HG03045 (cell line): ENCODE data around the gene GFOD2.

Experiments used
- ATAC-seq: cut with Tn5 transposase; IDR thresholded peaks from one replicate; pipeline ENCODE4 v1.9.1; 2021; ENCODE audit warnings: mild to moderate bottlenecking, moderate library complexity; ENCODE audit not compliant: unreplicated experiment

GFOD2 gene

GRCh38 chr16:67660564-67661028, 58.5 kb downstream of the GFOD2 start, which contains the start of gene PARD6A:
Gene PARD6A, plus strand, starts transcription at chr16:67660960. Its CDS starts 79 bp downstream, at chr16:67661039.
- ATAC-seq = peak; percentile 67

- ATAC-seq = peak; percentile 57
These were observed 59.2 kb downstream of the GFOD2 start, which contains the start of gene ACD for GRCh38 chr16:67659675-67660563. Gene ACD, minus strand, starts transcription at chr16:67660260. Its CDS starts 40 bp downstream, at chr16:67660220.

DNA sequence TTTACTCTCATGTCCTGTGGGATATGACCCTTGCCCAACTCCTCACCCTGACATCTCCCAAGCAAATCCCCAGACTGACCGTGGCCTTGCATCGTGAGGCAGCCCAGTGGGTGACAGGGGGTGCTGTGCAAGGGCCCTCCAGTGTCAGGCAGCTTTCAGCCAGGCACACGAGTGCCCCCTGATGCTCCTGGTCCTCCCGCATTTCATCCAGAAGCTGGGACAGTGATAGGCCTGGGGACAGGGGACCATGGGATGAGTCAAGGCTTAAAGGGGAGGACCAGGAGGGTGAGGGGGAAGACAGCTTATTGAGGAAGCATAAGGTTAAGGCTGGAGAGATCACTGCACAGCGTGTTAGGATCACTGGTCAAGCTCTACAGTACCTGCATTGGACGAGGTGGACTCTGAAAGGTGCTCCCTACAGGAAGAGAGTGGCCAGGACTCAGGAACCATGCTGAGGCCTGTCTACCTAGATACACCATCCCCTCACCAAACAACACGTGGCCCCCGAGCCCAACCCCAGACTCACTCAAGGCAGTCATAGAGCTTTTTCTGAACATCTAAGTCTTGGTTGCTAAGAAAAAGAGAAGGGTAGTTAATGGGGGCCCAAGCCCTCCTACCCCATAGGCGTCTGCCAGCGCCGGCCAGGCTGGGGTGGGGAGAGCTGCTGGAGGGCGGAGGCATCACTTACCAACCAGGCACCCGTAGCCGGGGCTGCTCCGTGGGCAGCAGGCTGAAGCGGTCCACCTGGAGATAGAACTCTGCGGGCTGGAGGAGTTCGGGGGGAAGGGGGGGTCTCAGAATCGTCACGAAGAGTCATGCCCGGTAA, 60.1 kb downstream of the GFOD2 start:
- no peak for ATAC-seq

GRCh38 chr16:67657751-67658518, 61.2 kb downstream of the GFOD2 start:
- no peak for ATAC-seq

- no peak for ATAC-seq
These were observed 62.0 kb downstream of the GFOD2 start for GRCh38 chr16:67657017-67657608.

DNA sequence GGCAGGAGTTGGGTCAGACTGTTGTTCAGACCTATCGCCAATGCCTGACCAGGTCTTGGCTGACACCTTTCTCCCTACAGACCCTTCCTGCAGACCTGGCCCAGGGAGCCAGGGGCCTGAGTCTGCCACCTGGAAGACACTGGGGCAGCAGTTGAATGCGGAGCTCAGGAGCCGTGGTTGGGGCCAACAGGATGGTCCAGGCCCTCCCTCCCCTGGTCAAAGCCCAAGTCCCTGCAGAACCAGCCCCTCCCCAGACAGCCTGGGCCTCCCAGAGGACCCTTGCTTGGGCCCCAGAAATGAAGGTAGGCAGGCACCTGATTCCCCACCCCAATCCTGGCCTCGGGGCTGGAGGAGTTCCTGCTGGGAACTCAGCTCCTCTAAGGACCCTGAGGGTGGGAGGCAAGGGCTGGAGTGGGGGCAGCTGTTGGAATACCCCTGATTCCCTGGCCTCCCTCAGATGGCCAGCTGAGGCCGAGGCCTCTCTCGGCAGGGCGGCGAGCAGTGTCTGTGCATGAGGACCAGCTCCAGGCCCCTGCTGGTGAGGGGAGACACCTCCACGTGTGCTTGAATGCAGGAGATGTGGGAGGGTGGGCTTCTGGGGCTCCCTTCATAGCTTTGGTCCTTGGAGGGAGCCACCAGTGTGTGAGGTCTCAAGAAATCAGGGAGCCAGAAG, 62.6 kb downstream of the GFOD2 start:
- no peak for ATAC-seq

GRCh38 chr16:67655363-67655762, 63.8 kb downstream of the GFOD2 start:
- no peak for ATAC-seq

DNA sequence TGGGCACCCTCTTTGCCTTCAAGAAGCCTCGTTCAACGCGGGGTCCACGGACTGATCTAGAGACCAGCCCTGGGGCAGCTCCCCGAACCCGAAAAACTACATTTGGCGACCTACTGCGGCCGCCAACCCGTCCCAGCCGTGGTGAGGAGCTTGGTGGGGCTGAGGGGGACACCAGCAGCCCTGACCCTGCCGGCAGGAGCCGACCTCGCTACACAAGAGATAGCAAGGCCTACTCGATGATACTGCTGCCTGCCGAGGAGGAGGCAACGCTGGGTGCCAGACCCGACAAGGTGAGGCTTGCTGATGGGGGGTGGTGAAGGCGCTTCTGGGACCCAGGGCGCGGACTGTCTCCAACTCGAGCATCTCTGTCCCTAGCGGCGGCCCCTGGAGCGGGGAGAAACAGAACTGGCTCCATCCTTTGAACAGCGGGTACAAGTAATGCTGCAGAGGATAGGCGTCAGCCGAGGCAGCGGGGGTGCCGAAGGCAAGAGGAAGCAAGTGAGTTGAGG, 64.7 kb downstream of the GFOD2 start:
- no peak for ATAC-seq

DNA sequence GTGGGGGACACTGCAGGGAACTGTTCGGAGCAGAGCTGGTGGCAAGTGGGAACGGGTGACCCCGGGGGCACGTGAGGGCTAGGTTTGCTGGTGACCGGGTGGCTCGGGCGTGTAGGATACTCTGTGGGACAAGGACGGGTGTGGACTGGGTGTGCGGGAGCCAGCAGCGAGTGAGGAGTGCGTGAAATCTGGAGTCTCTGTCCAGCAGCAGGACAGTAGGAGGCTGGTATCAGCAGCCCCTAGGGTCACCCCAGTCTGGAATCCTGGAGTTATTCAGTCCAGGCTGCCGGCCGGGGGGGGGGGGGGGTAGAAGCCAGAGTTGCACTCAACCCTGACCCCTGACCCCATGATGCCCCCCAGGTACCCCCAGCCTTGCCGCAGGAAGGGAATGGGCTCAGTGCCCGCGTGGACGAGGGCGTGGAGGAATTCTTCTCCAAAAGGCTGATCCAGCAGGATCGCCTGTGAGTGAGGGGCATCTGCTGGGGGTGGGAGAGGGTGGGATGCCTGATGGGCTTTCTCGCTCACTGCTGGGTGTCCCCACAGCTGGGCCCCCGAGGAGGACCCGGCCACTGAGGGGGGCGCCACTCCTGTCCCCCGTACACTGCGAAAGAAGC, 65.2 kb downstream of the GFOD2 start:
- no peak for ATAC-seq

GRCh38 chr16:67653128-67653788, 65.9 kb downstream of the GFOD2 start:
- ATAC-seq = no peak

GRCh38 chr16:67652578-67653127, 66.5 kb downstream of the GFOD2 start:
- ATAC-seq = no peak

DNA sequence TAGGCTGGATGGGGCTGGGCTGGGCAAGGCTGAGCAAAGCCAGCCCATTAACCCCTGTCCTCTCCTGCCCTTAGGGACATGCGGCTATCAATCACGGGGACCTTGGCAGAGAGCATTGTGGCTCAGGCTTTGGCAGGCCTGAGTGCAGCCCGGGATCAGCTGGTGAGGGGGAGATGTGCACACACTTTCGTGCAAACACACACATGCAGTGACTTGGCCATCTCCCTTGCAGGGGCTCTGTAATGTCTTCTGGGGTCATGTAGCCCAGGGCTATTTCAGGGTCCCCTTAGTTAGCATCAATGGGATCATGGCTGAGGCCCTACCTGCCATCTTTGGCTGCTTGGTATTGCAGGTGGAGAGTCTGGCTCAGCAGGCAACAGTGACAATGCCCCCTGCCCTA, 67.3 kb downstream of the GFOD2 start:
- ATAC-seq = no peak

- no peak for ATAC-seq
These were observed 68.1 kb downstream of the GFOD2 start for GRCh38 chr16:67651039-67651438.

DNA sequence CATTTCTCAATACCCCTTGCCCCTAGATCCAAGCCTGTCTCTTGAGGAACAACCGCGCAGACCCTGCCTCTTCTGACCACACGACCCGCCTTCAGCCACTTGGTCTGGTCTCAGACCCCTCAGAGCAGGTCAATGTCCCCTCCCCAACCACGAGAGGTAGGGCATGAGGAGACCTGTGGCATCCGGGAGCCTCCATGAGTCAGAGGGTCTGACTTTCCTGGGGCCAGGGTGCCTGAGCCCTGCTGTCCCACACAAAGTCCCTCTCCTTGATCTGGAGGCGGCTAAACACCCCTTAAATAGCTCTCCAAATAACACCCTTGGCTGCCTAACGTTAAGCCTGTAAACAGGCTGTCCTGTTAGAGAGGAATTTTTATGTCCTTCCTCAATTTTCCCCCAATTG, 69.1 kb downstream of the GFOD2 start:
- ATAC-seq = no peak

DNA sequence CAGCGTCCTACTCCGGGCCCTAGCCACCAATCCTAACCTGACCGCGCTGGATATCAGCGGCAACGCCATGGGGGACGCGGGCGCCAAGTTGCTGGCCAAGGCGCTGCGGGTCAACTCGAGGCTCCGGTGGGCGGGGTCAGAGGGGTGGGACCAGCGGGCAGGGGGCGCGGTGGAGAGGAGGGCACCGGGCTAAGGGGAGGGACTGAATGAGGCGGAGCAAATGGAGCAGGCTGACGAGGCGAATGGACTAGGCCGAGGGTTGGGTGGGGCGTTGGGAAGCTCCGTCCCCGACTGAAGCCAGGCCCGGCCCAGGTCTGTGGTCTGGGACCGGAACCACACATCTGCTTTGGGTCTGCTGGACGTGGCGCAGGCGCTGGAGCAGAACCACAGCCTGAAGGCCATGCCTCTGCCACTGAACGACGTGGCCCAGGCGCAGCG, 69.6 kb downstream of the GFOD2 start:
- no peak for ATAC-seq

DNA sequence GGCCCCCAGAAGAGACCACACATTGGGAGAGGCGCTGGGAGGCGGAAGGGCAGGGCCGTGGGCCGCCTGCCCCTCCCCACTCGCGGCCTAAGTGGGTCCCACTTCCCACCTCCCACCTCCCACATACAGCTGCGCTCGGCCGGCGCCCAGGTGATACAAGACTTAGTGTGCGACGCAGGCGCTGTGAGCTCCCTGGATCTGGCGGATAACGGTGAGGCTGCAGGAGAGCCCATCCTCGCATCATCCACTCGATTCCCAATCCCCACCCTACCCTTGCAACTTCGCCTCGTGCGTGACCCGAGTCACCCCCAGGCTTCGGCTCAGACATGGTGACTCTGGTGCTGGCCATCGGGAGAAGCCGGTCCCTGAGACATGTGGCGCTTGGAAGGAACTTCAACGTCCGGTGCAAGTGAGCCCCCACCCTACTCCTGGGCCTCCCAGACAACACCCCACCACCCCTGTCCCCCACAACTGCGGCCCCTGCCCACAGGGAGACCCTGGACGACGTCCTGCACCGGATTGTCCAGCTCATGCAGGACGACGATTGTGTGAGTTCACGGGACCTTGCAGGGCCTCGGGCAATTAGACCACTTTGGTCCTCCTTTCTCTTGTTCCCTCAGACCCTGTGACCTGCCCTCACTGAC, 70.2 kb downstream of the GFOD2 start:
- ATAC-seq = no peak

GRCh38 chr16:67648088-67648763, 70.9 kb downstream of the GFOD2 start:
- no peak for ATAC-seq
